Coronary artery (tissue), 2 donors: ENCODE measurements around the gene MRPL20.

Experiments used
- DNase-seq: peaks from one replicate; pipeline ENCODE4 v3.0.0-alpha.2; 2017; ENCODE audit warnings: low spot score
- H3K27ac ChIP-seq, 2 donors: fragments of 200-600 bp; sonication (generic); one replicate each; pipeline ENCODE4 v1.5.1; 2016 to 2019
- H3K4me3 ChIP-seq: fragments of 200-600 bp; sonication (generic); 2 replicates; pipeline ENCODE4 v1.5.1; 2016; ENCODE audit warnings: mild to moderate bottlenecking, moderate library complexity
- CTCF ChIP-seq: fragments of 200-600 bp; sonication (generic); IDR thresholded peaks from one replicate; pipeline ENCODE4 v1.5.1; 2019; ENCODE audit warnings: antibody characterized with exemption

MRPL20 gene

DNA sequence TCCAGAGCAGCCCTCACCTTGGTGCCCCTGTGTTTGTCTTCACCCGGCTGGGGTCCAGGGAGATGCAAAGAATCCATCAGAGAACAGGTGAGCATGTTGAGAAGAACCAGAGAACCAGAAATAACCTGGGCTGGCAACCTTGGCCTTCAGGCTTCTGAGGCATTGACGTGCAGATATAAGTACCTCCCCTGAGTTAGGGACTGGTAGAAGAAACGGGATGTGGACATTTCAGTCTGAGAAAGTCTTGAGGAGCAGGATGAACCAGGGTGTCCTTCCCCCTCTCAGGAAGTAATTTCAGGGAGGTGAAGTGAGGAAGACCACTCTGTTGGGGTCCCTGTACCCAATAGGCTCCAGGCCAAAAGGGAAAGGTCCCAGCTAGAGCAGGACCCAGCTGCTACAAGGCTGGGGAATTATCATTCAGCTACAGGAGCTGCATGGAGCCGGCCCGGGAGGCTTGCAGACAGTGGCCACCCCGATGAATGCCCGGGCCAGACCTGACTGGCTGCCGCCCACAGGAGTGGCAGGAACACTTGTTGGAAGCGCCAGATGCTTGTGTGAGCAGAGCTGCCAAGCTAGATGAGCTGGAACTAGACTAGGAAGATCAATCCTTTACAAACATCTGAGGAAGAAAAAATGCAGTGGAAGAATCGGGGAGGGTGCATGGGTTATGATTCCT is 30.4 kb downstream of the MRPL20 start:
- H3K4me3 ChIP-seq, result no peak overlapping the region
- no peak overlapping the region for H3K27ac ChIP-seq
- no peak for DNase-seq
- TF ChIP-seq CTCF, result no peak

DNA sequence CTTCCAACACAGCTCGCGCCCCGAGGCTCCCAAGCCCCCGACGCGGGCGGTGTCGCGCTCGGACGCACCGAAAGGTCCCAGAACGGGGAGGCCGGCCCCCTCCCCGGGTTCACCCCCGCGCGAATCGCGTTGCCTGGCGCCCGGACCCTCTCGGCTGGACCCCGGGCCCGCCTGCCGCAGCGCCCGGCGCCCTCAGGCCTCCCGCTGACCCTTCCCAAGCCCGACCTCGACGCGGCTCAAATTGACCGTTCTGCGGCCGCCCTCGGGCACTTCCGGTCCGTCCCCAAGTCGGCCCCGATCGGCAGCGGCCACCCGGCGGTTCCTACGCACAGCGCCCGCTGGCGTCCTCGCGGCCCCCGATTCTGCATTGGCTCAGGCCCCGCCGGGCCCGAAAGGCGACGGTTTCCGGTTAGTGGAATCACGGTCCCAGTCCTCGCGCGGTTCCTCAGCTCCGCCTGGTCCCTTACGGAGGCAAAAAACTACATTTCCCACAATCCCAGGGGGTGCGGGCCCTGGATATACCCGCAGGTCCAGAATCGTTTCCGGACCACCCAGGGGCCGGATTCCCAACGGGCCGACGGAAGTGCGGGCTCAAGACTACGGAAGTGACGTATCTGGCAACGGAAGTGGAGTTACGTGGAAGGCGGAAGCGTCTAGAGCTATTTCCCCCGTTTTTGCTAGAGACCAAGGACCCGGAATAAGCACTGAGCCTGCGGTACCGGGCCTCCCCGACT is 32.0 kb downstream of the MRPL20 start, which contains the start of gene AURKAIP1:
TSS of gene AURKAIP1 (minus strand) at position 279 of the 734 bp plus-strand sequence. CDS start 451 bp downstream, outside the sequence.
- DNase-seq, result peak; percentile 100
- TF ChIP-seq CTCF, result no peak
- Histone ChIP-seq H3K27ac (peak within 1 kb of the TSS; percentile 85 to 97), H3K4me3 (peak within 1 kb of the TSS; percentile 100)

GRCh38 chr1:1374589-1374928 is 32.5 kb downstream of the MRPL20 start:
- Histone ChIP-seq H3K4me3 (peak overlapping the region; percentile 100), H3K27ac (peak overlapping the region; percentile 85 to 97)
- DNase-seq, result no peak
- TF ChIP-seq CTCF, result no peak

GRCh38 chr1:1373815-1374588 is 33.1 kb downstream of the MRPL20 start:
- peak overlapping the region; percentile 85 to 97 for H3K27ac ChIP-seq
- TF ChIP-seq CTCF, result no peak
- peak overlapping the region; percentile 100 for H3K4me3 ChIP-seq
- no peak for DNase-seq

GRCh38 chr1:1373051-1373814 is 33.9 kb downstream of the MRPL20 start:
- Histone ChIP-seq H3K4me3 (no peak overlapping the region), H3K27ac (no peak overlapping the region)
- no peak for DNase-seq
- TF ChIP-seq CTCF, result no peak
